GM12872 (cell line): ENCODE results near the gene CCDC28B.

Experiments
- CTCF ChIP-seq: IDR thresholded peaks from 3 replicates; pipeline ENCODE4 v1.5.1; 2011; ENCODE audit warnings: low read depth, mild to moderate bottlenecking, low read length, moderate library complexity; ENCODE audit not compliant: insufficient read depth

The CCDC28B gene

GRCh38 chr1:32201011-32201855 lies 838 bp downstream of the CCDC28B start:
- TF ChIP-seq CTCF: peak; percentile 23; the same call in 1 of the 3 replicates

GRCh38 chr1:32204943-32205361 lies 4.6 kb downstream of the CCDC28B start:
- TF ChIP-seq CTCF: no peak

DNA sequence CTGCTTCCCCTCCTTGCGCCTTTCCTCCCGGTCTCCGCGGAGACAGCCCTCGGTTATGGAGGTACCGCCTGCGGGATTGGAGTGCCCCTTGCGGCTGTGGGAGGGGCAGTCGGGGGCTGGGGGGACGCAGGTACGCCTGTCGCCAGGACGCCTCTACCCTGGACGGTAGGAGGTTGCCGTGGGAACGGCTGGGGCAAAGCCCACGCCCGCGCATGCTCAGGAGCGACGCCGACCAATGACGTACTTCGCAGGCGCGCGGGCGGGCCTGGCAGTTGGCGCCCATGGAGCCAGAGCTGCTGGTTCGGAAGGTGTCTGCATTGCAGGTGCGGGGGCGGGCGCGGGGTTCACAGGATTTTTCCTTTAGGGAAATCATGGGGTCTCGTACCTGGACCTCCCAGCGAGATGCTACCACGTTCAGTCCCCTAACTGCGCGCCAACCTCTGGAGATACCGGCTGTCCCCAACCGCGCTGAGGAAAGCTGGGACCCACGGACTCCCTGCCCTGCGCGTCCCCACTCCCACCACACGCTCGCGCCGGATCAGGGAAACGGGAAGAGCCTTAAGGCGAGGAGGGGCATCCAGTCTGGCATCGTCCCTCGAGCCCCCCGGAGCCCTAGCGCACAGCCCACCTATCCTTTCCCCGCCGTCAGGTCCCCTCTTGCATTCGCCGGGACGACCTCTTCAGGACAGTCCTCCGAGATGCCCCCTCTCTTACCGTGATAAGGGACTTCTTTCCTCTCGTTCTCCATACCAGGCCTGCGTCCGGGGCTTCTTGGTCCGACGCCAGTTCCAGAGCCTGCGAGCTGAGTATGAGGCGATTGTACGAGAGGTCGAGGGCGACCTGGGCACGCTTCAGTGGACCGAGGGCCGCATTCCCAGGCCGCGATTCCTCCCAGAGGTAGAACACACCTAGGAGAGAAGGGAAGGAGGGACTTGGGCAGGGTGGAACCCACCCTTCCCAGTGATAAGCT lies 5.3 kb downstream of the CCDC28B start, which contains the start of gene IQCC:
IQCC (plus strand) TSS at position 271 of the 970 bp plus-strand sequence; CDS start at position 282, 11 bp downstream.
- no peak for TF ChIP-seq CTCF

- no peak for TF ChIP-seq CTCF
These were observed 8.1 kb downstream of the CCDC28B start for GRCh38 chr1:32208469-32208868.

DNA sequence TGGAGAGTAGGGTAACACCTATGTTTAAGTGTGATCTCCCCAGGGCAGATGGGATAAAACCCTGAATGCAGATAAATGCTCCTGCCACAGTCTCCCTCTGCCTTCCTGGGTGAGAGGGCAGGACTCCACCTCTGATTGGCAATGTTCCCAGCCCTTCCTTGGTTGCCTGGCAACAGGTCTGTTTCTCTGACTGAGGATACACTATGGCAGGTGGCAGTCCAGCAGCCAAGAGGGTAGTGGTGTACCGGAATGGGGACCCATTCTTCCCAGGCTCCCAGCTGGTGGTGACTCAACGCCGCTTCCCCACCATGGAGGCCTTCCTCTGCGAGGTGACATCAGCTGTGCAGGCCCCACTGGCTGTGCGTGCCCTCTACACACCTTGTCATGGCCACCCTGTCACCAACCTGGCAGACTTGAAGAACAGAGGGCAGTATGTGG lies 8.5 kb downstream of the CCDC28B start, which contains the start of gene DCDC2B:
DCDC2B (plus strand) TSS at position 199 of the 438 bp plus-strand sequence; CDS start at position 204, 5 bp downstream.
- no peak for TF ChIP-seq CTCF

- peak; percentile 89 for TF ChIP-seq CTCF
These were observed 15.5 kb downstream of the CCDC28B start for GRCh38 chr1:32215629-32216480.
